H1 (cell line): ENCODE results near the gene DYRK2. TPM values are rescaled to one million over a fixed set of nuclear protein-coding genes. Genes with fewer than 3 reads are reported as not detected.

Experiments
- CTCF ChIA-PET: fragments of 300-600 bp; sonication (Branson Sonifier 250); formaldehyde crosslinking; loops from one replicate; lab custom pipeline; 2021; ENCODE audit not compliant: partially characterized antibody; lab: Charles Lee
- POLR2A ChIA-PET: fragments of 300-600 bp; sonication (Branson Sonifier 250); formaldehyde crosslinking; loops from one replicate; lab custom pipeline; 2021; ENCODE audit warnings: inconsistent platforms; ENCODE audit not compliant: partially characterized antibody; lab: Charles Lee
- DNase-seq, 2 experiments: peaks; one replicate each; pipeline versions ENCODE4 v3.0.0 to v3.0.0-alpha.2; 2010 to 2022; ENCODE audit warnings: low spot score in 2 of 2, low read depth in 1 of 2, mixed read lengths in 1 of 2
- FAIRE-seq: peaks from 2 replicates; lab custom pipeline; 2011; peaks lifted over from hg19 to GRCh38; lab: Jason Lieb, UNC
- H2AFZ ChIP-seq: 2 replicates; pipeline ENCODE4 v1.8.1; 2012; ENCODE audit warnings: low read length, inconsistent platforms
- H2AK5ac ChIP-seq: 2 replicates; pipeline ENCODE4 v1.6.1; 2013; ENCODE audit warnings: low read depth, low read length
- H2BK120ac ChIP-seq: replicated peaks from 2 replicates; pipeline ENCODE3; 2013; ENCODE audit warnings: low read depth, low read length, inconsistent platforms
- H2BK12ac ChIP-seq: 2 replicates; pipeline ENCODE4 v1.6.1; 2013; ENCODE audit warnings: low read depth, low read length
- H2BK15ac ChIP-seq: 2 replicates; pipeline ENCODE4 v1.6.1; 2013; ENCODE audit warnings: low read length
- H2BK20ac ChIP-seq: 2 replicates; pipeline ENCODE4 v1.6.1; 2013; ENCODE audit warnings: low read length
- H2BK5ac ChIP-seq: 2 replicates; pipeline ENCODE4 v1.6.1; 2013; ENCODE audit warnings: low read depth, low read length
- H3K14ac ChIP-seq: 2 replicates; pipeline ENCODE4 v1.6.1; 2013; ENCODE audit warnings: inconsistent platforms; ENCODE audit not compliant: insufficient read length
- H3K18ac ChIP-seq: 2 replicates; pipeline ENCODE4 v1.6.1; 2013; ENCODE audit warnings: low read length; ENCODE audit errors: extremely low read depth
- H3K23ac ChIP-seq: 2 replicates; pipeline ENCODE4 v1.6.1; 2013; ENCODE audit warnings: inconsistent platforms; ENCODE audit not compliant: insufficient read length
- H3K23me2 ChIP-seq: 2 replicates; pipeline ENCODE4 v1.6.1; 2013; ENCODE audit warnings: low read depth, low read length
- H3K27ac ChIP-seq: 2 replicates; pipeline ENCODE4 v1.6.1; 2011; ENCODE audit warnings: low read depth, low read length, inconsistent platforms
- H3K27me3 ChIP-seq, 4 experiments: replicated peaks in 1 of 4; 1 replicate in 1 of 4; 2 replicates in 3 of 4; pipeline versions ENCODE4 v1.6.1 to v1.8.1; 2011 to 2013; ENCODE audit warnings: low read length in 3 of 4, mild to moderate bottlenecking in 3 of 4, inconsistent platforms in 2 of 4, mixed read lengths in 2 of 4, moderate library complexity in 1 of 4; ENCODE audit not compliant: control insufficient read depth in 3 of 4, insufficient read depth in 3 of 4; ENCODE audit errors: extremely low read depth in 1 of 4
- H3K36me3 ChIP-seq, 4 experiments: 2 replicates each; pipeline versions ENCODE4 v1.6.1 to v1.8.1; 2011 to 2013; ENCODE audit warnings: mild to moderate bottlenecking in 4 of 4, low read length in 3 of 4, moderate library complexity in 2 of 4, control low read depth in 1 of 4, inconsistent platforms in 1 of 4; ENCODE audit not compliant: insufficient read depth in 4 of 4, control insufficient read depth in 2 of 4
- H3K4ac ChIP-seq: replicated peaks from 2 replicates; pipeline ENCODE3; 2013; ENCODE audit warnings: low read length, low read depth, mixed read lengths, inconsistent platforms; ENCODE audit not compliant: insufficient read length
- H3K4me1 ChIP-seq, 4 experiments: replicated peaks in 1 of 4; 1 replicate in 1 of 4; 2 replicates in 3 of 4; pipeline versions ENCODE4 v1.6.1 to v1.8.1; 2011 to 2013; ENCODE audit warnings: low read length in 3 of 4, inconsistent platforms in 2 of 4, mixed read lengths in 1 of 4; ENCODE audit not compliant: insufficient read depth in 4 of 4, control insufficient read depth in 3 of 4
- H3K4me2 ChIP-seq, 2 experiments: 2 replicates each; pipeline versions ENCODE4 v1.6.1 to v1.8.1; 2011 to 2013; ENCODE audit warnings: low read depth in 2 of 2, low read length in 2 of 2, control low read depth in 1 of 2, inconsistent platforms in 1 of 2, mild to moderate bottlenecking in 1 of 2; ENCODE audit not compliant: insufficient read depth in 1 of 2
- H3K4me3 ChIP-seq, 4 experiments: fragments of 200-600, 300-600 bp in 1 of 4; sonication (generic), shearing (Covaris generic), sonication (Bioruptor Twin) in 1 of 4; 2 replicates each; pipeline versions ENCODE4 v1.5.1 to v1.8.1; 2011 to 2016; ENCODE audit warnings: low read length in 4 of 4, low read depth in 3 of 4, control low read depth in 2 of 4, inconsistent platforms in 2 of 4, mild to moderate bottlenecking in 2 of 4, mixed read lengths in 1 of 4, moderate library complexity in 1 of 4; ENCODE audit not compliant: insufficient read depth in 2 of 4; ENCODE audit errors: extremely low read depth in 1 of 4
- H3K56ac ChIP-seq: replicated peaks from 2 replicates; pipeline ENCODE3; 2013; ENCODE audit warnings: low read depth, mild to moderate bottlenecking, mixed read lengths, low read length, inconsistent platforms; ENCODE audit not compliant: insufficient read length
- H3K79me1 ChIP-seq: 2 replicates; pipeline ENCODE4 v1.6.1; 2013; ENCODE audit warnings: low read depth, low read length, control low read depth
- H3K79me2 ChIP-seq, 2 experiments: 2 replicates each; pipeline versions ENCODE4 v1.6.1 to v1.8.1; 2012 to 2013; ENCODE audit warnings: low read length in 2 of 2, mild to moderate bottlenecking in 2 of 2, inconsistent platforms in 1 of 2; ENCODE audit not compliant: insufficient read depth in 2 of 2, control insufficient read depth in 1 of 2
- H3K9ac ChIP-seq, 4 experiments: replicated peaks in 1 of 4; 1 replicate in 1 of 4; 2 replicates in 3 of 4; pipeline versions ENCODE4 v1.6.1 to v1.8.1; 2011 to 2013; ENCODE audit warnings: low read depth in 3 of 4, low read length in 3 of 4, control low read depth in 2 of 4, mild to moderate bottlenecking in 2 of 4, moderate library complexity in 2 of 4, inconsistent platforms in 1 of 4; ENCODE audit errors: extremely low read depth in 1 of 4
- H3K9me3 ChIP-seq, 2 experiments: 2 replicates each; pipeline versions ENCODE4 v1.6.1 to v1.8.1; 2012 to 2013; ENCODE audit warnings: mild to moderate bottlenecking in 2 of 2, moderate library complexity in 2 of 2, control low read depth in 1 of 2, inconsistent platforms in 1 of 2, low read depth in 1 of 2, low read length in 1 of 2, mixed read lengths in 1 of 2; ENCODE audit not compliant: insufficient read depth in 2 of 2
- H4K20me1 ChIP-seq, 2 experiments: replicated peaks in 1 of 2; 2 replicates each; pipeline versions ENCODE3 to v1.8.1; 2011 to 2013; ENCODE audit warnings: inconsistent platforms in 2 of 2, low read length in 2 of 2, mild to moderate bottlenecking in 1 of 2; ENCODE audit not compliant: insufficient read depth in 2 of 2, control insufficient read depth in 1 of 2
- H4K5ac ChIP-seq: 2 replicates; pipeline ENCODE4 v1.6.1; 2013; ENCODE audit warnings: low read length, low read depth, mixed read lengths, inconsistent platforms; ENCODE audit not compliant: insufficient read length
- H4K8ac ChIP-seq: 2 replicates; pipeline ENCODE4 v1.8.0; 2013; ENCODE audit warnings: mild to moderate bottlenecking, moderate library complexity, low read length, inconsistent platforms; ENCODE audit not compliant: insufficient read depth; ENCODE audit errors: extremely low read depth
- H4K91ac ChIP-seq: replicated peaks from 2 replicates; pipeline ENCODE3; 2013; ENCODE audit warnings: low read length, mixed read lengths, inconsistent platforms; ENCODE audit not compliant: insufficient read length
- BACH1 ChIP-seq: IDR thresholded peaks from 2 replicates; pipeline ENCODE4 v1.6.1; 2012; ENCODE audit warnings: low read length, improper control_type of control experiment
- CEBPB ChIP-seq: IDR thresholded peaks from 2 replicates; pipeline ENCODE4 v1.6.1; 2012; ENCODE audit warnings: low read depth, low read length
- GABPA ChIP-seq: IDR thresholded peaks from 2 replicates; pipeline ENCODE4 v1.6.1; 2011; ENCODE audit warnings: mild to moderate bottlenecking, low read length, moderate library complexity, borderline replicate concordance; ENCODE audit not compliant: insufficient read depth
- HDAC6 ChIP-seq: IDR thresholded peaks from one replicate; pipeline ENCODE4 v1.7.1; 2012; ENCODE audit warnings: low read depth, mild to moderate bottlenecking, inconsistent platforms, low read length, moderate library complexity
- JUN ChIP-seq: IDR thresholded peaks from 2 replicates; pipeline ENCODE4 v1.6.1; 2011; ENCODE audit warnings: low read depth, mild to moderate bottlenecking, improper control_type of control experiment, low read length
- POLR2AphosphoS5 ChIP-seq: IDR thresholded peaks from 2 replicates; pipeline ENCODE4 v1.6.1; 2011; ENCODE audit warnings: low read depth, low read length
- RNF2 ChIP-seq: fragments of 200-900, 300-1000 bp; sonication (generic); IDR thresholded peaks from 2 replicates; pipeline ENCODE4 v1.7.1; 2016; ENCODE audit warnings: borderline replicate concordance, low read depth, mild to moderate bottlenecking, antibody characterized with exemption, low read length; ENCODE audit not compliant: poor library complexity, severe bottlenecking; ENCODE audit errors: missing control alignments
- SIN3A ChIP-seq, 2 experiments: IDR thresholded peaks in 1 of 2; conservative IDR thresholded peaks in 1 of 2; 2 replicates each; pipeline ENCODE4 v1.6.1; 2011 to 2012; ENCODE audit warnings: low read length in 2 of 2, improper control_type of control experiment in 1 of 2, low read depth in 1 of 2, mild to moderate bottlenecking in 1 of 2
- SP2 ChIP-seq: IDR thresholded peaks from 2 replicates; pipeline ENCODE4 v1.6.1; 2012; ENCODE audit warnings: mild to moderate bottlenecking, low read length, inconsistent platforms
- SUZ12 ChIP-seq: fragments of 200-600 bp; sonication (generic); IDR thresholded peaks from 2 replicates; pipeline ENCODE4 v1.6.1; 2012; ENCODE audit warnings: mild to moderate bottlenecking, inconsistent platforms, low read length, moderate library complexity, mixed read lengths
- TAF7 ChIP-seq: optimal IDR thresholded peaks from 2 replicates; pipeline ENCODE3; 2011; ENCODE audit warnings: low read depth, mild to moderate bottlenecking, inconsistent platforms, low read length, moderate library complexity, borderline replicate concordance
- TEAD4 ChIP-seq: IDR thresholded peaks from 2 replicates; pipeline ENCODE4 v1.6.1; 2012; ENCODE audit warnings: low read depth, low read length, inconsistent platforms, mixed read lengths
- WGBS, 2 experiments: shearing (Covaris generic) in 1 of 2; methylation state at CpG; one replicate each; pipeline versions ENCODE4 v1.1.6 to v1.1.7; 2013 to 2015; ENCODE audit warnings: low lambda C conversion rate in 2 of 2, mixed read lengths in 2 of 2, inconsistent platforms in 1 of 2, low coverage in 1 of 2, missing lambda C conversion rate in 1 of 2; ENCODE audit not compliant: insufficient replicate concordance in 2 of 2, insufficient coverage in 1 of 2, insufficient read length in 1 of 2; ENCODE audit errors: extremely low coverage in 1 of 2, missing lambda C conversion rate in 1 of 2; 5-methylcytosine and 5-hydroxymethylcytosine counted together
- polyA plus RNA-seq, 7 experiments: library from polyadenylated mRNA; depleted of rRNA in 3 of 7; stranded (reverse) in 5 of 7; unstranded in 2 of 7; fragments of >200 nt in 5 of 7; fragments of 200-250 nt in 2 of 7; gene quantifications; 1 replicate in 5 of 7; 2 replicates in 1 of 7; 4 replicates in 1 of 7; pipeline versions ENCODE4 v1.2.1 to v1.2.3, GENCODE V29; 2011 to 2013; ENCODE audit warnings: missing spikeins in 2 of 7, mixed read lengths in 2 of 7
- total RNA-seq: library from RNA; stranded (reverse); fragmentation: NEBNext Ultra II Directional; extraction: Animal tissue kit (Norgen Biotek cat#: 25700); gene quantifications from 2 replicates; pipeline ENCODE4 v1.2.1, GENCODE V29; 2021
- TF ChIP-seq, protein P1 (sequence below): IDR thresholded peaks from 2 replicates; pipeline ENCODE4 v1.6.1; 2012; ENCODE audit warnings: inconsistent platforms
- TF ChIP-seq, protein P2 (sequence below): IDR thresholded peaks from 2 replicates; pipeline ENCODE4 v1.6.1; 2011; ENCODE audit warnings: low read depth, mild to moderate bottlenecking, low read length; ENCODE audit not compliant: insufficient read depth

The DYRK2 gene
- total and polyA plus RNA-seq, 2 of the 8 experiments (the other 6 are each of a cell fraction or from before 2014, with no cell fraction given) = 11.2 to 31.6 TPM

DNA sequence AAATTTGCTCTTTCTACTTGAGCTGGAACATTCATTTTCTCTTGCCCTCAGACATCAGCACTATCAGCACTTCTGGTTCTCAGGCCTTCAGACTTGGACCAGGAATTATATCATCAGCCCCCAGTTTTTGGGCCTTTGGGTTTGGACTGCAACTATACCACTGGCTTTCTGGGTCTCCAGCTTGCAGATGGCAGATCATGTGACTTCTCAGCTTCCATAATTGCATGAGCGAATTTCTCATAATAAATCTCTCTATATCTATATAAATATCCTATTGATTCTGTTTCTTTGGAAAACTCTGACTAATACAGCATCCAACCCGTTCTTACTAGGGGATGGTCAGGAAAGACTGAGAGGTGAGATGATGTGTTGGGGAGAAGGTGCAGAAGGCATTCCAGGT lies 22.4 kb upstream of the DYRK2 start:
- no peak overlapping the region for H3K9ac ChIP-seq
- H3K79me1 ChIP-seq = no peaks in the 10 kb centered on the region
- no peak overlapping the region for H2BK12ac ChIP-seq
- ChIA-PET POLR2A (no interaction called here), CTCF (no interaction called here)
- H2BK20ac ChIP-seq = no peak overlapping the region
- H3K4me1 ChIP-seq = peaks cover 0 to 9% (median 3%) of the 10 kb centered on the region in 4 experiments; a peak in 4 of 7 replicates
- no peaks in the 10 kb centered on the region for H4K20me1 ChIP-seq
- H3K56ac ChIP-seq = no peak overlapping the region
- H3K23ac ChIP-seq = no peak overlapping the region
- no peak overlapping the region for H4K8ac ChIP-seq
- no peaks in the 10 kb centered on the region for H3K79me2 ChIP-seq
- no peak overlapping the region for H3K14ac ChIP-seq
- H2BK5ac ChIP-seq = no peak overlapping the region
- H3K18ac ChIP-seq = no peak overlapping the region
- FAIRE-seq (no peak), DNase-seq (no peak)
- H2BK15ac ChIP-seq = no peak overlapping the region
- H3K9me3 ChIP-seq = no peaks in the 10 kb centered on the region
- H4K5ac ChIP-seq = no peak overlapping the region
- no peak overlapping the region for H2BK120ac ChIP-seq
- H2AFZ ChIP-seq = no peak overlapping the region
- H3K27me3 ChIP-seq = no peaks in the 10 kb centered on the region
- no peaks in the 10 kb centered on the region for H3K36me3 ChIP-seq
- WGBS, 2 experiments = 96% methylated on average over 2 of the region's 2 CpGs; no CpG with 5 or more reads in 1 of the 2 experiments
- no peak overlapping the region for H3K4me3 ChIP-seq
- no peak overlapping the region for H3K27ac ChIP-seq
- no peak overlapping the region for H3K4ac ChIP-seq
- H4K91ac ChIP-seq = no peak overlapping the region
- H3K23me2 ChIP-seq = no peaks in the 10 kb centered on the region
- no peak overlapping the region for H3K4me2 ChIP-seq
- H2AK5ac ChIP-seq = no peak overlapping the region
- TF ChIP-seq TEAD4 = no peak
- TF ChIP-seq HDAC6 = no peak
- no peak for TF ChIP-seq GABPA
- TF ChIP-seq, protein P1, sequence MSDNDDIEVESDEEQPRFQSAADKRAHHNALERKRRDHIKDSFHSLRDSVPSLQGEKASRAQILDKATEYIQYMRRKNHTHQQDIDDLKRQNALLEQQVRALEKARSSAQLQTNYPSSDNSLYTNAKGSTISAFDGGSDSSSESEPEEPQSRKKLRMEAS = no peak
- no peak for TF ChIP-seq RNF2
- TF ChIP-seq BACH1 = no peak
- no peak for TF ChIP-seq TAF7
- no peak for TF ChIP-seq SP2
- TF ChIP-seq, protein P2, sequence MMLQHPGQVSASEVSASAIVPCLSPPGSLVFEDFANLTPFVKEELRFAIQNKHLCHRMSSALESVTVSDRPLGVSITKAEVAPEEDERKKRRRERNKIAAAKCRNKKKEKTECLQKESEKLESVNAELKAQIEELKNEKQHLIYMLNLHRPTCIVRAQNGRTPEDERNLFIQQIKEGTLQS = no peak
- no peak for TF ChIP-seq SIN3A (conservative IDR thresholded peaks at IDR 0.05 in 1 of 2, IDR thresholded peaks at IDR 0.05 in 1 of 2; ENCODE audit: low read depth in 1 of 2, low read length in 2 of 2)
- no peak for TF ChIP-seq CEBPB
- TF ChIP-seq JUN = no peak
- no peak for TF ChIP-seq POLR2AphosphoS5
- no peak for TF ChIP-seq SUZ12
